IPS DF 19.7 (cell line): ENCODE measurements around the gene CDC123.
"Not testable (repeated sequence)": the region's sequence is repeated elsewhere in the genome, so short reads cannot be mapped to it uniquely, and the experiment has no call there.

Source experiments
- DNase-seq: peaks from one replicate; pipeline ENCODE4 v3.0.0-alpha.2; 2013; ENCODE audit warnings: low read depth, low spot score

Gene CDC123

GRCh38 chr10:12195603-12196506 is at the start of gene CDC123, which contains the start of gene NUDT5:
CDC123 (plus strand) TSS chr10:12196188; CDS start chr10:12196246, 58 bp downstream.
NUDT5 (minus strand) TSS chr10:12195891; CDS start chr10:12186291, 9,600 bp downstream.
- peak; percentile 70 for DNase-seq

GRCh38 chr10:12150163-12150562 is 45.8 kb upstream of the CDC123 start:
- DNase-seq, result no peak

GRCh38 chr10:12154516-12154915 is 41.5 kb upstream of the CDC123 start:
- no peak for DNase-seq

GRCh38 chr10:12156367-12157123 is 39.4 kb upstream of the CDC123 start:
- no peak for DNase-seq

GRCh38 chr10:12158111-12158510 is 37.9 kb upstream of the CDC123 start:
- no peak for DNase-seq

- DNase-seq, result no peak
Observed at GRCh38 chr10:12160664-12161063, 35.3 kb upstream of the CDC123 start.

- DNase-seq, result no peak
Observed at GRCh38 chr10:12162927-12163326, 33.1 kb upstream of the CDC123 start.

- no peak for DNase-seq
Observed at GRCh38 chr10:12164085-12164484, 31.9 kb upstream of the CDC123 start.

GRCh38 chr10:12165036-12165435 is 31.0 kb upstream of the CDC123 start:
- no peak for DNase-seq

GRCh38 chr10:12165999-12166775 is 29.8 kb upstream of the CDC123 start:
- DNase-seq, result no peak

GRCh38 chr10:12171512-12171911 is 24.5 kb upstream of the CDC123 start:
- not testable (repeated sequence) for DNase-seq

GRCh38 chr10:12177642-12178041 is 18.3 kb upstream of the CDC123 start:
- DNase-seq, result no peak

- no peak for DNase-seq
Observed at GRCh38 chr10:12179606-12180170, 16.3 kb upstream of the CDC123 start.

GRCh38 chr10:12180221-12180974 is 15.6 kb upstream of the CDC123 start:
- DNase-seq, result peak; percentile 35

- no peak for DNase-seq
Observed at GRCh38 chr10:12181065-12181775, 14.8 kb upstream of the CDC123 start.

- DNase-seq, result no peak
Observed at GRCh38 chr10:12184165-12184564, 11.8 kb upstream of the CDC123 start.

- DNase-seq, result no peak
Observed at GRCh38 chr10:12186323-12186722, 9.7 kb upstream of the CDC123 start.

- no peak for DNase-seq
Observed at GRCh38 chr10:12187321-12187905, 8.6 kb upstream of the CDC123 start.

GRCh38 chr10:12188656-12189055 is 7.3 kb upstream of the CDC123 start:
- no peak for DNase-seq

GRCh38 chr10:12189426-12189825 is 6.6 kb upstream of the CDC123 start:
- no peak for DNase-seq
